GM18520 (cell line): ENCODE measurements around the gene AJAP1.
"Not testable (repeated sequence)": the region's sequence is repeated elsewhere in the genome, so short reads cannot be mapped to it uniquely, and the experiment has no call there.

Experiments used
- ATAC-seq: cut with Tn5 transposase; IDR thresholded peaks from one replicate; pipeline ENCODE4 v1.9.1; 2021; ENCODE audit not compliant: unreplicated experiment

The AJAP1 gene

GRCh38 chr1:4656533-4657140, 2.2 kb downstream of the AJAP1 start:
- no peak for ATAC-seq

GRCh38 chr1:4657244-4657789, 2.9 kb downstream of the AJAP1 start:
- ATAC-seq = no peak

- no peak for ATAC-seq
These were observed 3.6 kb downstream of the AJAP1 start for GRCh38 chr1:4657960-4658541.

GRCh38 chr1:4658643-4659628, 4.5 kb downstream of the AJAP1 start:
- ATAC-seq = no peak

- ATAC-seq = no peak
These were observed 6.6 kb downstream of the AJAP1 start for GRCh38 chr1:4660917-4661594.

GRCh38 chr1:4661595-4661917, 7.1 kb downstream of the AJAP1 start:
- ATAC-seq = no peak

- no peak for ATAC-seq
These were observed 7.8 kb downstream of the AJAP1 start for GRCh38 chr1:4662168-4662567.

- ATAC-seq = no peak
These were observed 8.3 kb downstream of the AJAP1 start for GRCh38 chr1:4662723-4663122.

- no peak for ATAC-seq
These were observed 9.7 kb downstream of the AJAP1 start for GRCh38 chr1:4664095-4664494.

GRCh38 chr1:4664606-4665005, 10.2 kb downstream of the AJAP1 start:
- ATAC-seq = no peak

- ATAC-seq = no peak
These were observed 11.0 kb downstream of the AJAP1 start for GRCh38 chr1:4665456-4665855.

GRCh38 chr1:4666683-4667082, 12.3 kb downstream of the AJAP1 start:
- not testable (repeated sequence) for ATAC-seq

GRCh38 chr1:4668743-4669700, 14.6 kb downstream of the AJAP1 start:
- ATAC-seq = no peak

GRCh38 chr1:4670265-4670664, 15.9 kb downstream of the AJAP1 start:
- no peak for ATAC-seq

GRCh38 chr1:4671828-4672227, 17.4 kb downstream of the AJAP1 start:
- no peak for ATAC-seq

- no peak for ATAC-seq
These were observed 19.1 kb downstream of the AJAP1 start for GRCh38 chr1:4673494-4673893.

GRCh38 chr1:4674117-4674516, 19.7 kb downstream of the AJAP1 start:
- ATAC-seq = no peak

GRCh38 chr1:4674676-4675075, 20.3 kb downstream of the AJAP1 start:
- no peak for ATAC-seq

- no peak for ATAC-seq
These were observed 21.2 kb downstream of the AJAP1 start for GRCh38 chr1:4675454-4676186.
